K562 (cell line): ENCODE results near the gene FBN1. TPM values are rescaled to one million over a fixed set of nuclear protein-coding genes. Genes with fewer than 3 reads are reported as not detected.

Source experiments
- ATAC-seq: fragments of 200-7000 bp; cut with Tn5 transposase; 3 replicates; pipeline ENCODE4 v1.9.1; 2020; ENCODE audit warnings: moderate library complexity
- BruUV-seq: library from RNA; stranded (reverse); fragments of 400-500 nt; replicated peaks from 2 replicates; lab custom pipeline; 2021; lab: Mats Ljungman, UMichigan
- CTCF ChIA-PET: fragments of 300-600 bp; formaldehyde crosslinking; extraction: SDS; loops from one replicate; lab custom pipeline; 2021; ENCODE audit warnings: low intra/inter-chr PET ratio; lab: Yijun Ruan, JAX
- POLR2A ChIA-PET: fragments of 300-600, 350-650 bp; sonication (Branson Sonifier 250); formaldehyde crosslinking; extraction: SDS; loops from one replicate; lab custom pipeline; 2021; ENCODE audit warnings: antibody characterized with exemption, inconsistent platforms; lab: Yijun Ruan, JAX
- DNase-seq, 4 experiments: peaks; one replicate each; pipeline versions ENCODE4 v3.0.0 to v3.0.0-alpha.2; 2011 to 2018; ENCODE audit warnings: low spot score in 3 of 4, mixed read lengths in 3 of 4; ENCODE audit errors: extremely low read depth in 1 of 4
- FAIRE-seq: peaks from 2 replicates; lab custom pipeline; 2011; peaks lifted over from hg19 to GRCh38; lab: Jason Lieb, UNC
- H2AFZ ChIP-seq: 2 replicates; pipeline ENCODE4 v1.6.0; 2011; ENCODE audit warnings: low read depth, low read length, control low read depth, inconsistent platforms
- H3K27ac ChIP-seq: fragments of 200-600 bp; 3 replicates; pipeline ENCODE4 v1.8.0; 2011; ENCODE audit warnings: low read depth, mild to moderate bottlenecking, control low read depth, inconsistent platforms, low read length, moderate library complexity, mixed read lengths; ENCODE audit errors: extremely low read depth
- H3K27me3 ChIP-seq, 2 experiments: fragments of 300-600 bp in 1 of 2; 2 replicates in 1 of 2; 3 replicates in 1 of 2; pipeline versions ENCODE4 v1.6.0 to v1.8.0; 2011; ENCODE audit warnings: inconsistent platforms in 2 of 2, low read length in 2 of 2, mild to moderate bottlenecking in 1 of 2, mixed read lengths in 1 of 2, moderate library complexity in 1 of 2; ENCODE audit not compliant: control insufficient read depth in 2 of 2, insufficient read depth in 2 of 2
- H3K36me3 ChIP-seq: fragments of 300-600 bp; 3 replicates; pipeline ENCODE4 v1.8.0; 2011; ENCODE audit warnings: mild to moderate bottlenecking, low read length, inconsistent platforms; ENCODE audit not compliant: control insufficient read depth, insufficient read depth
- H3K4me1 ChIP-seq, 2 experiments: fragments of 200-600 bp in 1 of 2; replicated peaks in 1 of 2; 2 replicates in 1 of 2; 3 replicates in 1 of 2; pipeline versions ENCODE4 v1.5.1 to v1.8.0; 2011; ENCODE audit warnings: inconsistent platforms in 2 of 2, low read length in 2 of 2, mild to moderate bottlenecking in 1 of 2, mixed read lengths in 1 of 2, moderate library complexity in 1 of 2; ENCODE audit not compliant: control insufficient read depth in 2 of 2, insufficient read depth in 2 of 2
- H3K4me2 ChIP-seq: 2 replicates; pipeline ENCODE4 v1.6.1; 2011; ENCODE audit warnings: low read length, control low read depth, inconsistent platforms, mixed read lengths; ENCODE audit not compliant: insufficient read depth
- H3K4me3 ChIP-seq: fragments of 200-600 bp; sonication (generic), shearing (Covaris generic); 2 replicates; pipeline ENCODE4 v1.5.1; 2016; ENCODE audit warnings: control low read depth, inconsistent platforms
- H3K79me2 ChIP-seq: fragments of 200-600 bp; 3 replicates; pipeline ENCODE4 v1.8.0; 2011; ENCODE audit warnings: low read length, inconsistent platforms; ENCODE audit not compliant: control insufficient read depth, insufficient read depth
- H3K9ac ChIP-seq, 2 experiments: 2 replicates each; pipeline versions ENCODE4 v1.6.0 to v1.6.1; 2011; ENCODE audit warnings: low read depth in 2 of 2, low read length in 2 of 2, control low read depth in 1 of 2, inconsistent platforms in 1 of 2, mild to moderate bottlenecking in 1 of 2, mixed read lengths in 1 of 2; ENCODE audit not compliant: insufficient read depth in 1 of 2
- H3K9me1 ChIP-seq: one replicate; pipeline ENCODE4 v1.6.0; 2011; ENCODE audit warnings: inconsistent platforms, mild to moderate bottlenecking, low read length, moderate library complexity; ENCODE audit not compliant: control insufficient read depth, insufficient read depth
- H3K9me3 ChIP-seq: replicated peaks from 2 replicates; pipeline ENCODE4 v1.5.1; 2011; ENCODE audit warnings: low read depth, low read length, inconsistent platforms; ENCODE audit not compliant: control insufficient read depth, insufficient read depth
- H4K20me1 ChIP-seq: replicated peaks from 2 replicates; pipeline ENCODE4 v1.6.1; 2011; ENCODE audit warnings: low read length, inconsistent platforms, mixed read lengths; ENCODE audit not compliant: control insufficient read depth, insufficient read depth
- KLF6 ChIP-seq: fragments of 250-450 bp; sonication (Bioruptor Pico); IDR thresholded peaks from 2 replicates; pipeline ENCODE4 v1.4.0; 2020; ENCODE audit warnings: mild to moderate bottlenecking, moderate library complexity, borderline replicate concordance
- MAFG ChIP-seq: fragments of 450-650 bp; conservative IDR thresholded peaks from 2 replicates; pipeline ENCODE4 v1.6.1; 2016; ENCODE audit warnings: missing genetic modification characterization, missing compliant biosample characterization
- STAG1 ChIP-seq: sonication (generic); formaldehyde crosslinking; IDR thresholded peaks from 2 replicates; pipeline ENCODE4 v1.5.0; 2020; ENCODE audit warnings: missing genetic modification reagents, borderline replicate concordance
- ZNF77 ChIP-seq: fragments of 250-450 bp; sonication (Bioruptor Pico); IDR thresholded peaks from 2 replicates; pipeline ENCODE4 v1.5.0; 2020
- WGBS: fragments of 100-300 bp; shearing (Covaris generic); methylation state at CpG from one replicate; pipeline ENCODE4 v1.1.6; 2016; ENCODE audit warnings: low coverage, mixed read lengths; ENCODE audit not compliant: insufficient coverage; ENCODE audit errors: missing lambda C conversion rate; 5-methylcytosine and 5-hydroxymethylcytosine counted together
- in situ Hi-C: fragments of 300-500 bp; cut with MboI; formaldehyde crosslinking; loops from 4 replicates; pipeline ENCODE4 v1.15.0; 2018; ENCODE audit warnings: inconsistent platforms, mixed read lengths
- intact Hi-C: fragments of 100-400 bp; cut with micrococcal nuclease; formaldehyde crosslinking; loops from 2 replicates; pipeline ENCODE4 v1.14.2; 2022
- polyA plus RNA-seq, 8 experiments: library from polyadenylated mRNA; depleted of rRNA in 4 of 8; stranded (reverse) in 5 of 8; unstranded in 3 of 8; fragments of >200 nt; fragmentation: Nextera tagmentation in 2 of 8; fragmentation: Illumina TruSeq in 1 of 8; extraction: Ambion mirVana in 2 of 8; extraction: Trizol in 1 of 8; gene quantifications; 2 replicates each; pipeline versions ENCODE4 v1.2.1 to v1.2.3, GENCODE V29; 2011 to 2014; ENCODE audit warnings: inconsistent platforms in 1 of 8, missing spikeins in 1 of 8
- total RNA-seq, 7 experiments: library from RNA; depleted of rRNA in 6 of 7; stranded (reverse); fragments of >200 nt in 6 of 7; fragmentation: Illumina TruSeq in 2 of 7; extraction: Trizol in 2 of 7; gene quantifications; 2 replicates each; pipeline versions ENCODE4 v1.2.1 to v1.2.3, GENCODE V29; 2011 to 2021; ENCODE audit warnings: low replicate concordance in 1 of 7
- TF ChIP-seq, protein P1 (sequence below): sonication (generic); formaldehyde crosslinking; IDR thresholded peaks from 2 replicates; pipeline ENCODE4 v1.8.1; 2023; ENCODE audit warnings: mild to moderate bottlenecking, missing genetic modification reagents
- TF ChIP-seq, protein P2 (sequence below): fragments of 250-450 bp; sonication (Bioruptor Pico); IDR thresholded peaks from 2 replicates; pipeline ENCODE4 v1.8.0; 2022; ENCODE audit warnings: moderate library complexity, mild to moderate bottlenecking, inconsistent platforms
- TF ChIP-seq, protein P3 (sequence below): fragments of 250-450 bp; sonication (Bioruptor Pico); IDR thresholded peaks from 2 replicates; pipeline ENCODE4 v1.4.0; 2020
- TF ChIP-seq, protein P4 (sequence below): sonication (generic); formaldehyde crosslinking; IDR thresholded peaks from 2 replicates; pipeline ENCODE4 v1.8.0; 2023; ENCODE audit warnings: missing genetic modification reagents, mild to moderate bottlenecking, borderline replicate concordance
- TF ChIP-seq, protein P5 (sequence below): fragments of 150-350 bp; conservative IDR thresholded peaks from 2 replicates; pipeline ENCODE4 v1.6.1; 2014; ENCODE audit warnings: low read length

The FBN1 gene
- total and polyA plus RNA-seq, 9 of the 15 experiments (the other 6 are each of a cell fraction or from before 2014, with no cell fraction given): 0.15 to 1.2 (median 0.60) TPM

DNA sequence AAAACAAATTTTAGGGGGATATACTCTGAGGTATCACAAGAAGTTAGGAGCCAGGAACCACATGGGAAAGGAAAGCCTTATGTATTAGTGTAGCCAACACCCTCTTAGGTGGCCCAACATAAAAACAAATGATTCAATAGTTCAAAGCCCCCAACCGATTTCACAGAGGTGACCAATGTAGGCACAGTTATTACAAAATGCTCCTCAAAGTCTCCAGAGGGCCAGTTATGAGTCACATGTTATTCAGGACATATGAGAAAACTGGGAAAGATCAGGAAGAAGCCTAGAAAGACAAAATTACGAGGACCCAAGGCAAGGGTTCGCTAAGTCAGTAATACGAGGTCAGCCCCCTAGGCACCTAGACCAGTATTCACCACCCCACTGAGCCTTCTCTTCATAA is 29.9 kb upstream of the FBN1 start (continued):
- TF ChIP-seq, protein P1, sequence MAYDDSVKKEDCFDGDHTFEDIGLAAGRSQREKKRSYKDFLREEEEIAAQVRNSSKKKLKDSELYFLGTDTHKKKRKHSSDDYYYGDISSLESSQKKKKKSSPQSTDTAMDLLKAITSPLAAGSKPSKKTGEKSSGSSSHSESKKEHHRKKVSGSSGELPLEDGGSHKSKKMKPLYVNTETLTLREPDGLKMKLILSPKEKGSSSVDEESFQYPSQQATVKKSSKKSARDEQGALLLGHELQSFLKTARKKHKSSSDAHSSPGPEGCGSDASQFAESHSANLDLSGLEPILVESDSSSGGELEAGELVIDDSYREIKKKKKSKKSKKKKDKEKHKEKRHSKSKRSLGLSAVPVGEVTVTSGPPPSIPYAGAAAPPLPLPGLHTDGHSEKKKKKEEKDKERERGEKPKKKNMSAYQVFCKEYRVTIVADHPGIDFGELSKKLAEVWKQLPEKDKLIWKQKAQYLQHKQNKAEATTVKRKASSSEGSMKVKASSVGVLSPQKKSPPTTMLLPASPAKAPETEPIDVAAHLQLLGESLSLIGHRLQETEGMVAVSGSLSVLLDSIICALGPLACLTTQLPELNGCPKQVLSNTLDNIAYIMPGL (CRISPR knock-in tag): no peak
- TF ChIP-seq, protein P2, sequence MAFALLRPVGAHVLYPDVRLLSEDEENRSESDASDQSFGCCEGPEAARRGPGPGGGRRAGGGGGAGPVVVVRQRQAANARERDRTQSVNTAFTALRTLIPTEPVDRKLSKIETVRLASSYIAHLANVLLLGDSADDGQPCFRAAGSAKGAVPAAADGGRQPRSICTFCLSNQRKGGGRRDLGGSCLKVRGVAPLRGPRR (CRISPR knock-in tag): no peak
- TF ChIP-seq ZNF77 (CRISPR knock-in tag) (no peak), STAG1 (CRISPR knock-in tag) (no peak)

DNA sequence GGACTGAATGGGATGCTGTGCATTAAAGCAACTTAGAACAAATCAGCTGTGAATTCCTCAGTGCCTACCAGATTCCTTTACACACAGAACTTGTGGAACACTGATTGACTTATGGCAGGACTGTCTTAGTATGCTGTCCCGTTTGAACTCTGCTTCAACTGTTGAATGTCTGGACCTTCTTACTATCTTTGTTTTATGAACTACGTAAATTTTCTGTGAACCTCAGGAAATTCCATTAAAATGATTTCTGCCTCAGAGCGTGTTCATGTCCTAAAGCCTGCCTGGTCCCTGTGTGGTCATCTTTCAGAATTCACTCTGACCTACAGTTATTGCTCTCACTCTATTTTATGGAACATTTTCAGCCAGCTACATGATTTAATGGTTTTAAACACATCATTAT is 29.4 kb upstream of the FBN1 start:
- no TSS peak for BruUV-seq
- H3K9me3 ChIP-seq: no peaks in the 10 kb centered on the region
- H3K9me1 ChIP-seq: no peaks in the 10 kb centered on the region
- CTCF ChIA-PET: no interaction called here
- H3K27me3 ChIP-seq: no peaks in the 10 kb centered on the region
- no peak for ATAC-seq
- H4K20me1 ChIP-seq: no peaks in the 10 kb centered on the region
- H3K79me2 ChIP-seq: no peaks in the 10 kb centered on the region
- no peaks in the 10 kb centered on the region for H3K36me3 ChIP-seq
- H3K4me2 ChIP-seq: no peak overlapping the region
- intact Hi-C loops (no loop called here), in situ Hi-C loops (no loop called here)
- H3K4me3 ChIP-seq: no peak overlapping the region
- POLR2A ChIA-PET: no interaction called here
- H3K4me1 ChIP-seq: peaks cover 0 to 10% of the 10 kb centered on the region in 2 experiments; a peak in 2 of 5 replicates
- H3K9ac ChIP-seq: no peak overlapping the region
- DNase-seq: no peak
- WGBS: 26% methylated on average over 3 of the region's 3 CpGs
- H2AFZ ChIP-seq: no peak overlapping the region
- no peak for FAIRE-seq
- H3K27ac ChIP-seq: no peak overlapping the region
- TF ChIP-seq, protein P3, sequence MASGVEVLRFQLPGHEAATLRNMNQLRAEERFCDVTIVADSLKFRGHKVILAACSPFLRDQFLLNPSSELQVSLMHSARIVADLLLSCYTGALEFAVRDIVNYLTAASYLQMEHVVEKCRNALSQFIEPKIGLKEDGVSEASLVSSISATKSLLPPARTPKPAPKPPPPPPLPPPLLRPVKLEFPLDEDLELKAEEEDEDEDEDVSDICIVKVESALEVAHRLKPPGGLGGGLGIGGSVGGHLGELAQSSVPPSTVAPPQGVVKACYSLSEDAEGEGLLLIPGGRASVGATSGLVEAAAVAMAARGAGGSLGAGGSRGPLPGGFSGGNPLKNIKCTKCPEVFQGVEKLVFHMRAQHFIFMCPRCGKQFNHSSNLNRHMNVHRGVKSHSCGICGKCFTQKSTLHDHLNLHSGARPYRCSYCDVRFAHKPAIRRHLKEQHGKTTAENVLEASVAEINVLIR (CRISPR knock-in tag): no peak
- no peak for TF ChIP-seq MAFG (tag)
- TF ChIP-seq, protein P4, sequence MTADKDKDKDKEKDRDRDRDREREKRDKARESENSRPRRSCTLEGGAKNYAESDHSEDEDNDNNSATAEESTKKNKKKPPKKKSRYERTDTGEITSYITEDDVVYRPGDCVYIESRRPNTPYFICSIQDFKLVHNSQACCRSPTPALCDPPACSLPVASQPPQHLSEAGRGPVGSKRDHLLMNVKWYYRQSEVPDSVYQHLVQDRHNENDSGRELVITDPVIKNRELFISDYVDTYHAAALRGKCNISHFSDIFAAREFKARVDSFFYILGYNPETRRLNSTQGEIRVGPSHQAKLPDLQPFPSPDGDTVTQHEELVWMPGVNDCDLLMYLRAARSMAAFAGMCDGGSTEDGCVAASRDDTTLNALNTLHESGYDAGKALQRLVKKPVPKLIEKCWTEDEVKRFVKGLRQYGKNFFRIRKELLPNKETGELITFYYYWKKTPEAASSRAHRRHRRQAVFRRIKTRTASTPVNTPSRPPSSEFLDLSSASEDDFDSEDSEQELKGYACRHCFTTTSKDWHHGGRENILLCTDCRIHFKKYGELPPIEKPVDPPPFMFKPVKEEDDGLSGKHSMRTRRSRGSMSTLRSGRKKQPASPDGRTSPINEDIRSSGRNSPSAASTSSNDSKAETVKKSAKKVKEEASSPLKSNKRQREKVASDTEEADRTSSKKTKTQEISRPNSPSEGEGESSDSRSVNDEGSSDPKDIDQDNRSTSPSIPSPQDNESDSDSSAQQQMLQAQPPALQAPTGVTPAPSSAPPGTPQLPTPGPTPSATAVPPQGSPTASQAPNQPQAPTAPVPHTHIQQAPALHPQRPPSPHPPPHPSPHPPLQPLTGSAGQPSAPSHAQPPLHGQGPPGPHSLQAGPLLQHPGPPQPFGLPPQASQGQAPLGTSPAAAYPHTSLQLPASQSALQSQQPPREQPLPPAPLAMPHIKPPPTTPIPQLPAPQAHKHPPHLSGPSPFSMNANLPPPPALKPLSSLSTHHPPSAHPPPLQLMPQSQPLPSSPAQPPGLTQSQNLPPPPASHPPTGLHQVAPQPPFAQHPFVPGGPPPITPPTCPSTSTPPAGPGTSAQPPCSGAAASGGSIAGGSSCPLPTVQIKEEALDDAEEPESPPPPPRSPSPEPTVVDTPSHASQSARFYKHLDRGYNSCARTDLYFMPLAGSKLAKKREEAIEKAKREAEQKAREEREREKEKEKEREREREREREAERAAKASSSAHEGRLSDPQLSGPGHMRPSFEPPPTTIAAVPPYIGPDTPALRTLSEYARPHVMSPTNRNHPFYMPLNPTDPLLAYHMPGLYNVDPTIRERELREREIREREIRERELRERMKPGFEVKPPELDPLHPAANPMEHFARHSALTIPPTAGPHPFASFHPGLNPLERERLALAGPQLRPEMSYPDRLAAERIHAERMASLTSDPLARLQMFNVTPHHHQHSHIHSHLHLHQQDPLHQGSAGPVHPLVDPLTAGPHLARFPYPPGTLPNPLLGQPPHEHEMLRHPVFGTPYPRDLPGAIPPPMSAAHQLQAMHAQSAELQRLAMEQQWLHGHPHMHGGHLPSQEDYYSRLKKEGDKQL (CRISPR knock-in tag): no peak
- TF ChIP-seq, protein P5, sequence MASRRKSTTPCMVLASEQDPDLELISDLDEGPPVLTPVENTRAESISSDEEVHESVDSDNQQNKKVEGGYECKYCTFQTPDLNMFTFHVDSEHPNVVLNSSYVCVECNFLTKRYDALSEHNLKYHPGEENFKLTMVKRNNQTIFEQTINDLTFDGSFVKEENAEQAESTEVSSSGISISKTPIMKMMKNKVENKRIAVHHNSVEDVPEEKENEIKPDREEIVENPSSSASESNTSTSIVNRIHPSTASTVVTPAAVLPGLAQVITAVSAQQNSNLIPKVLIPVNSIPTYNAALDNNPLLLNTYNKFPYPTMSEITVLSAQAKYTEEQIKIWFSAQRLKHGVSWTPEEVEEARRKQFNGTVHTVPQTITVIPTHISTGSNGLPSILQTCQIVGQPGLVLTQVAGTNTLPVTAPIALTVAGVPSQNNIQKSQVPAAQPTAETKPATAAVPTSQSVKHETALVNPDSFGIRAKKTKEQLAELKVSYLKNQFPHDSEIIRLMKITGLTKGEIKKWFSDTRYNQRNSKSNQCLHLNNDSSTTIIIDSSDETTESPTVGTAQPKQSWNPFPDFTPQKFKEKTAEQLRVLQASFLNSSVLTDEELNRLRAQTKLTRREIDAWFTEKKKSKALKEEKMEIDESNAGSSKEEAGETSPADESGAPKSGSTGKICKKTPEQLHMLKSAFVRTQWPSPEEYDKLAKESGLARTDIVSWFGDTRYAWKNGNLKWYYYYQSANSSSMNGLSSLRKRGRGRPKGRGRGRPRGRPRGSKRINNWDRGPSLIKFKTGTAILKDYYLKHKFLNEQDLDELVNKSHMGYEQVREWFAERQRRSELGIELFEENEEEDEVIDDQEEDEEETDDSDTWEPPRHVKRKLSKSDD: no peak
- TF ChIP-seq KLF6 (CRISPR knock-in tag): no peak
